Endodermal cell (in vitro differentiated cells): ENCODE data around the gene RAB1A. TPM values are rescaled to one million over a fixed set of nuclear protein-coding genes. Genes with fewer than 3 reads are reported as not detected.

Experiments
- DNase-seq: peaks from one replicate; pipeline ENCODE4 v3.0.0-alpha.2; 2017
- H3K27ac ChIP-seq: 2 replicates; pipeline ENCODE4 v1.5.1; 2013; ENCODE audit warnings: mild to moderate bottlenecking, low read depth, low read length, moderate library complexity
- H3K27me3 ChIP-seq: 2 replicates; pipeline ENCODE4 v1.6.1; 2013; ENCODE audit warnings: mild to moderate bottlenecking, low read length, moderate library complexity; ENCODE audit not compliant: insufficient read depth, control insufficient read depth, poor library complexity, severe bottlenecking
- H3K36me3 ChIP-seq: 2 replicates; pipeline ENCODE4 v1.7.0; 2013; ENCODE audit warnings: mild to moderate bottlenecking, low read length, moderate library complexity; ENCODE audit not compliant: control insufficient read depth, insufficient read depth
- H3K4me1 ChIP-seq: one replicate; pipeline ENCODE4 v1.7.0; 2013; ENCODE audit warnings: low read length; ENCODE audit not compliant: control insufficient read depth, insufficient read depth
- H3K4me3 ChIP-seq: 2 replicates; pipeline ENCODE4 v1.5.1; 2013; ENCODE audit warnings: mild to moderate bottlenecking, low read length, moderate library complexity
- H3K9ac ChIP-seq: 2 replicates; pipeline ENCODE4 v1.6.1; 2013; ENCODE audit warnings: mild to moderate bottlenecking, low read length, moderate library complexity; ENCODE audit not compliant: poor library complexity, severe bottlenecking; ENCODE audit errors: extremely low read depth
- H3K9me3 ChIP-seq: 2 replicates; pipeline ENCODE4 v1.6.1; 2013; ENCODE audit warnings: mild to moderate bottlenecking, low read length, moderate library complexity; ENCODE audit not compliant: control insufficient read depth
- H3K27ac Mint-ChIP-seq: 2 replicates; pipeline ENCODE4 v1.8.0; 2020; ENCODE audit warnings: mixed read lengths
- H3K27me3 Mint-ChIP-seq: 2 replicates; pipeline ENCODE4 v1.8.0; 2021; ENCODE audit warnings: mild to moderate bottlenecking, mixed read lengths; ENCODE audit not compliant: insufficient read depth
- H3K36me3 Mint-ChIP-seq: 2 replicates; pipeline ENCODE4 v1.8.0; 2020; ENCODE audit warnings: low read depth, mixed read lengths
- H3K4me1 Mint-ChIP-seq: 2 replicates; pipeline ENCODE4 v1.8.0; 2020; ENCODE audit warnings: mixed read lengths
- H3K4me3 Mint-ChIP-seq: 2 replicates; pipeline ENCODE4 v1.8.0; 2020; ENCODE audit warnings: mild to moderate bottlenecking, moderate library complexity, mixed read lengths
- H3K9me3 Mint-ChIP-seq: 2 replicates; pipeline ENCODE4 v1.8.0; 2020; ENCODE audit warnings: mild to moderate bottlenecking, mixed read lengths
- CTCF ChIP-seq: fragments of 200-600 bp; sonication (generic); conservative IDR thresholded peaks from 2 replicates; pipeline ENCODE4 v1.5.0; 2021; ENCODE audit warnings: antibody characterized with exemption, mild to moderate bottlenecking
- WGBS, 2 experiments: methylation state at CpG; one replicate each; pipeline versions ENCODE4 v1.1.5 to v1.1.7; 2013; ENCODE audit warnings: missing lambda C conversion rate in 2 of 2, mixed read lengths in 1 of 2; ENCODE audit not compliant: insufficient coverage in 1 of 2, insufficient read length in 1 of 2; 5-methylcytosine and 5-hydroxymethylcytosine counted together
- total RNA-seq, 2 donors: library from RNA; stranded (reverse); fragmentation: NEBNext Ultra II Directional in 1 of 2; extraction: Animal tissue kit (Norgen Biotek cat#: 25700) in 1 of 2; gene quantifications; 2 replicates in 1 of 2; 3 replicates in 1 of 2; pipeline ENCODE4 v1.2.1, GENCODE V29; 2021

Gene RAB1A
- total RNA-seq, 2 donors from 2014 or later: 122 to 125 TPM

- Histone ChIP-seq H3K27ac (no peak overlapping the region), H3K4me3 (peak overlapping the region; percentile 33), H3K9me3 (peaks cover 41% of the 10 kb centered on the region), H3K4me1 (no peaks in the 10 kb centered on the region), H3K27me3 (no peaks in the 10 kb centered on the region), H3K9ac (no peak overlapping the region), H3K36me3 (peaks cover 11% of the 10 kb centered on the region)
- TF ChIP-seq CTCF: no peak
- H3K4me3 Mint-ChIP-seq: no peak overlapping the region
- H3K27ac Mint-ChIP-seq: no peak overlapping the region
- WGBS, 2 experiments: 94 to 98% methylated on average over 5 to 7 of the region's 7 CpGs
- H3K9me3 Mint-ChIP-seq: peaks cover 29% of the 10 kb centered on the region
- no peaks in the 10 kb centered on the region for H3K27me3 Mint-ChIP-seq
- peak; percentile 80 for DNase-seq
- H3K4me1 Mint-ChIP-seq: peaks cover 21% of the 10 kb centered on the region
- H3K36me3 Mint-ChIP-seq: peaks cover 49% of the 10 kb centered on the region
Observed at GRCh38 chr2:65044097-65044735, 85.7 kb downstream of the RAB1A start.

GRCh38 chr2:65043001-65043400, 86.9 kb downstream of the RAB1A start:
- H3K9ac ChIP-seq: no peak overlapping the region

GRCh38 chr2:65040400-65041261, 89.3 kb downstream of the RAB1A start:
- no peaks in the 10 kb centered on the region for H3K27me3 Mint-ChIP-seq
- peaks cover 37% of the 10 kb centered on the region for H3K36me3 Mint-ChIP-seq
- H3K4me1 Mint-ChIP-seq: peaks cover 16% of the 10 kb centered on the region
- Histone ChIP-seq H3K9ac (no peak overlapping the region), H3K9me3 (peaks cover 22% of the 10 kb centered on the region), H3K27me3 (no peaks in the 10 kb centered on the region), H3K4me3 (no peak overlapping the region), H3K4me1 (no peaks in the 10 kb centered on the region), H3K27ac (no peak overlapping the region), H3K36me3 (peaks cover 7% of the 10 kb centered on the region)
- peak; percentile 92 for TF ChIP-seq CTCF
- H3K9me3 Mint-ChIP-seq: peaks cover 7% of the 10 kb centered on the region
- no peak overlapping the region for H3K4me3 Mint-ChIP-seq
- peak; percentile 92 for DNase-seq
- 48 to 70% methylated on average over 8 to 13 of the region's 13 CpGs for WGBS, 2 experiments
- H3K27ac Mint-ChIP-seq: no peak overlapping the region

More at GRCh38 chr2:65043001-65043400, 86.9 kb downstream of the RAB1A start:
- 93 to 100% methylated on average over 2 of the region's 2 CpGs for WGBS, 2 experiments
- peaks cover 11% of the 10 kb centered on the region for H3K36me3 ChIP-seq
- TF ChIP-seq CTCF: no peak
- H3K27me3 ChIP-seq: no peaks in the 10 kb centered on the region
- Mint-ChIP-seq H3K4me3 (no peak overlapping the region), H3K4me1 (peaks cover 21% of the 10 kb centered on the region), H3K27me3 (no peaks in the 10 kb centered on the region), H3K9me3 (peaks cover 16% of the 10 kb centered on the region), H3K27ac (no peak overlapping the region), H3K36me3 (peaks cover 47% of the 10 kb centered on the region)
- peaks cover 29% of the 10 kb centered on the region for H3K9me3 ChIP-seq
- no peaks in the 10 kb centered on the region for H3K4me1 ChIP-seq
- no peak for DNase-seq
- no peak overlapping the region for H3K4me3 ChIP-seq
- H3K27ac ChIP-seq: no peak overlapping the region
